Coronary artery (tissue), 2 donors: Measurements from ENCODE around the gene LAMA5.

Experiments
- DNase-seq: peaks from one replicate; pipeline ENCODE4 v3.0.0-alpha.2; 2017; ENCODE audit warnings: low spot score
- H3K27ac ChIP-seq, 2 donors: fragments of 200-600 bp; sonication (generic); one replicate each; pipeline ENCODE4 v1.5.1; 2016 to 2019
- H3K4me3 ChIP-seq: fragments of 200-600 bp; sonication (generic); 2 replicates; pipeline ENCODE4 v1.5.1; 2016; ENCODE audit warnings: mild to moderate bottlenecking, moderate library complexity
- CTCF ChIP-seq: fragments of 200-600 bp; sonication (generic); IDR thresholded peaks from one replicate; pipeline ENCODE4 v1.5.1; 2019; ENCODE audit warnings: antibody characterized with exemption

The LAMA5 gene

GRCh38 chr20:62259294-62259565, 107.9 kb downstream of the LAMA5 start:
- Histone ChIP-seq H3K4me3 (no peak overlapping the region), H3K27ac (peak overlapping the region in 1 of 2 donors; percentile 60)
- no peak for TF ChIP-seq CTCF
- no peak for DNase-seq
